ENCODE data around the gene GATD1.

The GATD1 gene

GRCh38 chr11:748007-748359 is 29.3 kb downstream of the GATD1 start:
- Histone ChIP-seq H3K4me1 (ENCODE audit: low read length) (no peaks in the 10 kb centered on the region), H3K79me2 (ENCODE audit: low read length) (peaks cover 56% of the 10 kb centered on the region), H3K9ac (ENCODE audit: low read length) (peak overlapping the region; percentile 91), H3F3A (ENCODE audit: insufficient read depth, low read length) (peaks cover 13% of the 10 kb centered on the region), H2AFZ (ENCODE audit: low read length) (peak overlapping the region; percentile 83), H3K36me3 (replicated peaks; ENCODE audit: insufficient read depth, low read length) (no peaks in the 10 kb centered on the region), H4K20me1 (ENCODE audit: insufficient read depth, low read length) (no peaks in the 10 kb centered on the region), H3K9me2 (replicated peaks; ENCODE audit: insufficient read depth, low read length) (no peaks in the 10 kb centered on the region), H3K27ac (ENCODE audit: low read length) (peak overlapping the region; percentile 36; the same call in 1 of the 2 replicates), H3K9me3 (replicated peaks; ENCODE audit: insufficient read depth, low read length) (no peaks in the 10 kb centered on the region), H3K4me2 (ENCODE audit: low read depth, low read length) (peak overlapping the region; percentile 72), H3K4me3 (ENCODE audit: low read length) (peak overlapping the region; percentile 75), H3K27me3 (replicated peaks; ENCODE audit: insufficient read depth, low read length) (no peaks in the 10 kb centered on the region)
- peak; percentile 38 for DNase-seq
- no peak for TF ChIP-seq EZH2phosphoT487 (IDR thresholded peaks at IDR 0.05; ENCODE audit: low read length)
- TF ChIP-seq EZH2 (optimal IDR thresholded peaks at IDR 0.05; ENCODE audit: low read depth, low read length) = no peak
- TF ChIP-seq, protein P1, sequence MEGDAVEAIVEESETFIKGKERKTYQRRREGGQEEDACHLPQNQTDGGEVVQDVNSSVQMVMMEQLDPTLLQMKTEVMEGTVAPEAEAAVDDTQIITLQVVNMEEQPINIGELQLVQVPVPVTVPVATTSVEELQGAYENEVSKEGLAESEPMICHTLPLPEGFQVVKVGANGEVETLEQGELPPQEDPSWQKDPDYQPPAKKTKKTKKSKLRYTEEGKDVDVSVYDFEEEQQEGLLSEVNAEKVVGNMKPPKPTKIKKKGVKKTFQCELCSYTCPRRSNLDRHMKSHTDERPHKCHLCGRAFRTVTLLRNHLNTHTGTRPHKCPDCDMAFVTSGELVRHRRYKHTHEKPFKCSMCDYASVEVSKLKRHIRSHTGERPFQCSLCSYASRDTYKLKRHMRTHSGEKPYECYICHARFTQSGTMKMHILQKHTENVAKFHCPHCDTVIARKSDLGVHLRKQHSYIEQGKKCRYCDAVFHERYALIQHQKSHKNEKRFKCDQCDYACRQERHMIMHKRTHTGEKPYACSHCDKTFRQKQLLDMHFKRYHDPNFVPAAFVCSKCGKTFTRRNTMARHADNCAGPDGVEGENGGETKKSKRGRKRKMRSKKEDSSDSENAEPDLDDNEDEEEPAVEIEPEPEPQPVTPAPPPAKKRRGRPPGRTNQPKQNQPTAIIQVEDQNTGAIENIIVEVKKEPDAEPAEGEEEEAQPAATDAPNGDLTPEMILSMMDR (IDR thresholded peaks at IDR 0.05; ENCODE audit: low read length) = no peak

GRCh38 chr11:747158-748006 is 29.9 kb downstream of the GATD1 start, which contains the start of gene TALDO1:
TALDO1 (plus strand) TSS chr11:747464; CDS start chr11:747482, 18 bp downstream.
- H3K27me3 ChIP-seq (replicated peaks; ENCODE audit: insufficient read depth, low read length) = no peaks in the 10 kb centered on the region
- peak within 1 kb of the TSS; percentile 91 for H3K9ac ChIP-seq (ENCODE audit: low read length)
- no peaks in the 10 kb centered on the region for H3K9me2 ChIP-seq (replicated peaks; ENCODE audit: insufficient read depth, low read length)
- no peaks in the 10 kb centered on the region for H4K20me1 ChIP-seq (ENCODE audit: insufficient read depth, low read length)
- no peaks in the 10 kb centered on the region for H3K9me3 ChIP-seq (replicated peaks; ENCODE audit: insufficient read depth, low read length)
- DNase-seq = peak; percentile 95
- peak within 1 kb of the TSS; percentile 81 for H3K27ac ChIP-seq (ENCODE audit: low read length)
- TF ChIP-seq, protein P1 (IDR thresholded peaks at IDR 0.05; ENCODE audit: low read length) = no peak
- no peak for TF ChIP-seq EZH2phosphoT487 (IDR thresholded peaks at IDR 0.05; ENCODE audit: low read length)
- no peak for TF ChIP-seq EZH2 (optimal IDR thresholded peaks at IDR 0.05; ENCODE audit: low read depth, low read length)
- H2AFZ ChIP-seq (ENCODE audit: low read length) = peak within 1 kb of the TSS; percentile 96
- peaks cover 50% of the 10 kb centered on the region for H3K79me2 ChIP-seq (ENCODE audit: low read length)
- peaks cover 13% of the 10 kb centered on the region for H3F3A ChIP-seq (ENCODE audit: insufficient read depth, low read length)
- peak within 1 kb of the TSS; percentile 100 for H3K4me2 ChIP-seq (ENCODE audit: low read depth, low read length)
- no peaks in the 10 kb centered on the region for H3K4me1 ChIP-seq (ENCODE audit: low read length)
- peak within 1 kb of the TSS; percentile 75 for H3K4me3 ChIP-seq (ENCODE audit: low read length)
- H3K36me3 ChIP-seq (replicated peaks; ENCODE audit: insufficient read depth, low read length) = no peaks in the 10 kb centered on the region

DNA sequence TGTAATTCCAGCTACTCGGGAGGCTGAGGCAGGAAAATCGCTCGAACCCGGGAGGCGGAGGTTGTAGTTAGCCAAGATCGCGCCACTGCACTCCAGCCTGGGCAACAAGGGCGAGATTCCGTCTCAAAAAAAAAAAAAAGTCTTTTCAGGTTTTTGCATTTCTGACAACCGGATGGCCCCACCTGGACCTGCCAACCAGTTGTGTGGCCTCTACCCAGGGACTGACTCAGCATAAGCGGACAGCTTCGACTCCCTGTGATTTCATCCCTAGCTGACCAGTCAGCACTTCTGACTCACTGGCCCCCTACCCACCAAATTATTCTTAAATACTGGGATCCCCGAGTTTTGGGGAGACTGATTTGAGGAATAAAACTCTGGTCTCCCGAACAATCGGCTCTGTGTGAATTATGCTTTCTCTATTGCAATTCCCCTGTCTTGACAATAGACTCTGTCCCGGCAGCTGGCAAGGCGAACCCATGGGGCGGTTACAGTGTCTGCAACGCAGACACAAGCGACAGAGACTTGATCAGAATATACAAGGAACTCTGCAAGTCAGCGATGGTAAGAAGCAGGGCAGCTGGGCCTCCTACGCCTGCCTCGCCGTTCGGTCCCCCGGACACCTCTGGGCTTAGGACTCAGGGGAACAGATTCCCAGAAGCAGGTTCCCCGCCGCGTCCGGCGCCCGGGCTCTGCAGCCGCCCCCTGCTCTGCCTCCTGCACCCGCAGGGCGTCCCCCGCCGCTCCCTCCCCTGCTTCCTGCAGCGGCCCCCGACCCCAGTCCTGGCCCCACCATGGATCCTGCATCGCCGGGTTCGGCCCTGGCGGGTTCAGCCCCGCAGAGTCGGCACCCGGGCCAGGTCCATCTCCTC is 30.8 kb downstream of the GATD1 start:
- peak overlapping the region; percentile 82 for H3K9ac ChIP-seq (ENCODE audit: low read length)
- H3K79me2 ChIP-seq (ENCODE audit: low read length) = peaks cover 42% of the 10 kb centered on the region
- H3K27ac ChIP-seq (ENCODE audit: low read length) = peak overlapping the region; percentile 81

More for the DNA sequence above, 30.8 kb downstream of the GATD1 start:
- peak overlapping the region; percentile 96 for H2AFZ ChIP-seq (ENCODE audit: low read length)
- peak overlapping the region; percentile 75 for H3K4me3 ChIP-seq (ENCODE audit: low read length)
- no peaks in the 10 kb centered on the region for H4K20me1 ChIP-seq (ENCODE audit: insufficient read depth, low read length)
- H3K4me2 ChIP-seq (ENCODE audit: low read depth, low read length) = peak overlapping the region; percentile 100
- no peaks in the 10 kb centered on the region for H3K9me2 ChIP-seq (replicated peaks; ENCODE audit: insufficient read depth, low read length)
- H3K36me3 ChIP-seq (replicated peaks; ENCODE audit: insufficient read depth, low read length) = no peaks in the 10 kb centered on the region
- H3F3A ChIP-seq (ENCODE audit: insufficient read depth, low read length) = peaks cover 13% of the 10 kb centered on the region
- no peaks in the 10 kb centered on the region for H3K9me3 ChIP-seq (replicated peaks; ENCODE audit: insufficient read depth, low read length)
- H3K27me3 ChIP-seq (replicated peaks; ENCODE audit: insufficient read depth, low read length) = no peaks in the 10 kb centered on the region
- H3K4me1 ChIP-seq (ENCODE audit: low read length) = no peaks in the 10 kb centered on the region
- DNase-seq = peak; percentile 70
- no peak for TF ChIP-seq EZH2 (optimal IDR thresholded peaks at IDR 0.05; ENCODE audit: low read depth, low read length)
- TF ChIP-seq, protein P1 (IDR thresholded peaks at IDR 0.05; ENCODE audit: low read length) = no peak
- TF ChIP-seq EZH2phosphoT487 (IDR thresholded peaks at IDR 0.05; ENCODE audit: low read length) = no peak

Data from MM.1S (cell line).